DND-41 (cell line): ENCODE measurements around the gene TM4SF5.
A peak's percentile ranks its signal among the peaks of the same experiment; 100 is the strongest.

Source experiments
- ATAC-seq: fragments of 200-7000 bp; cut with Tn5 transposase; 3 replicates; pipeline ENCODE4 v1.9.1; 2021; ENCODE audit warnings: low read depth; ENCODE audit not compliant: insufficient read depth
- DNase-seq: peaks from one replicate; pipeline ENCODE4 v3.0.0-alpha.2; 2020
- H2AFZ ChIP-seq: 2 replicates; pipeline ENCODE4 v1.6.0; 2012; ENCODE audit warnings: low read depth, low read length
- H3K27ac ChIP-seq: 2 replicates; pipeline ENCODE4 v1.5.1; 2012; ENCODE audit warnings: low read length, inconsistent platforms
- H3K27me3 ChIP-seq: fragments of 200-600 bp; sonication (generic); 2 replicates; pipeline ENCODE4 v1.6.0; 2012; ENCODE audit warnings: low read length, mild to moderate bottlenecking, inconsistent platforms; ENCODE audit not compliant: insufficient read depth, poor library complexity
- H3K36me3 ChIP-seq: 2 replicates; pipeline ENCODE4 v1.5.1; 2012; ENCODE audit warnings: low read length, inconsistent platforms; ENCODE audit not compliant: insufficient read depth
- H3K4me1 ChIP-seq: 2 replicates; pipeline ENCODE4 v1.5.1; 2012; ENCODE audit warnings: mild to moderate bottlenecking, low read length; ENCODE audit not compliant: insufficient read depth
- H3K4me2 ChIP-seq: 2 replicates; pipeline ENCODE4 v1.6.0; 2012; ENCODE audit warnings: mild to moderate bottlenecking, moderate library complexity, low read length, inconsistent platforms; ENCODE audit not compliant: insufficient read depth
- H3K4me3 ChIP-seq, 2 experiments: fragments of 200-600 bp in 1 of 2; shearing (Covaris generic) in 1 of 2; 2 replicates each; pipeline ENCODE4 v1.5.1; 2012 to 2016; ENCODE audit warnings: inconsistent platforms in 2 of 2, low read length in 2 of 2, mild to moderate bottlenecking in 2 of 2, low read depth in 1 of 2, moderate library complexity in 1 of 2
- H3K79me2 ChIP-seq: 2 replicates; pipeline ENCODE4 v1.6.0; 2012; ENCODE audit warnings: low read length, inconsistent platforms; ENCODE audit not compliant: insufficient read depth
- H3K9ac ChIP-seq: 2 replicates; pipeline ENCODE4 v1.6.0; 2012; ENCODE audit warnings: low read depth, mild to moderate bottlenecking, inconsistent platforms, low read length, moderate library complexity
- H3K9me3 ChIP-seq: 2 replicates; pipeline ENCODE4 v1.5.1; 2012; ENCODE audit warnings: low read length, moderate library complexity, mild to moderate bottlenecking, inconsistent platforms; ENCODE audit not compliant: insufficient read depth, severe bottlenecking
- H4K20me1 ChIP-seq: 2 replicates; pipeline ENCODE4 v1.6.0; 2012; ENCODE audit warnings: low read length; ENCODE audit not compliant: insufficient read depth
- EZH2 ChIP-seq: IDR thresholded peaks from 3 replicates; pipeline ENCODE4 v1.6.1; 2012; ENCODE audit warnings: borderline replicate concordance, low read depth, mild to moderate bottlenecking, moderate library complexity, low read length, inconsistent platforms; ENCODE audit not compliant: severe bottlenecking
- TF ChIP-seq, protein P1 (sequence below): IDR thresholded peaks from 2 replicates; pipeline ENCODE4 v1.5.1; 2012; ENCODE audit warnings: borderline replicate concordance, low read length, moderate library complexity, mild to moderate bottlenecking; ENCODE audit not compliant: poor library complexity, severe bottlenecking; ENCODE audit errors: extremely low read depth

TM4SF5 gene

DNA sequence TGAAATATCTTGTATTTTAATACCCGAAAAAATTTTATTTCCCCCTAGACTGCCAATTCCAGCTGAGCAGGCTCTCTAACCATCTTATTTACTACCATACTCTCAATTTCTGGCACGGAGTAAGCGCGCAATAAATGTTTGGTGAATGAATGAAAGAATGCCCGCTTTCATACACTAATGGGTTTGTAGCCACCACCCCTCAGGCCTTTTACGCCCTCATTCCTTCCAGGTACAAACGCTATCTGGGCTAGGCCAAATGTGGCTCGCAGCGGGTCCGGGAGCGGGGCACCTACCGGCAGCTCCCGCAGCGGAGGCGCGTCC is 34.7 kb downstream of the TM4SF5 start:
- no peaks in the 10 kb centered on the region for H4K20me1 ChIP-seq
- no peak for TF ChIP-seq EZH2
- TF ChIP-seq, protein P1, sequence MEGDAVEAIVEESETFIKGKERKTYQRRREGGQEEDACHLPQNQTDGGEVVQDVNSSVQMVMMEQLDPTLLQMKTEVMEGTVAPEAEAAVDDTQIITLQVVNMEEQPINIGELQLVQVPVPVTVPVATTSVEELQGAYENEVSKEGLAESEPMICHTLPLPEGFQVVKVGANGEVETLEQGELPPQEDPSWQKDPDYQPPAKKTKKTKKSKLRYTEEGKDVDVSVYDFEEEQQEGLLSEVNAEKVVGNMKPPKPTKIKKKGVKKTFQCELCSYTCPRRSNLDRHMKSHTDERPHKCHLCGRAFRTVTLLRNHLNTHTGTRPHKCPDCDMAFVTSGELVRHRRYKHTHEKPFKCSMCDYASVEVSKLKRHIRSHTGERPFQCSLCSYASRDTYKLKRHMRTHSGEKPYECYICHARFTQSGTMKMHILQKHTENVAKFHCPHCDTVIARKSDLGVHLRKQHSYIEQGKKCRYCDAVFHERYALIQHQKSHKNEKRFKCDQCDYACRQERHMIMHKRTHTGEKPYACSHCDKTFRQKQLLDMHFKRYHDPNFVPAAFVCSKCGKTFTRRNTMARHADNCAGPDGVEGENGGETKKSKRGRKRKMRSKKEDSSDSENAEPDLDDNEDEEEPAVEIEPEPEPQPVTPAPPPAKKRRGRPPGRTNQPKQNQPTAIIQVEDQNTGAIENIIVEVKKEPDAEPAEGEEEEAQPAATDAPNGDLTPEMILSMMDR = no peak
- H3K27ac ChIP-seq = peak overlapping the region; percentile 44; the same call in 1 of the 2 replicates
- no peaks in the 10 kb centered on the region for H3K79me2 ChIP-seq
- peak overlapping the region; percentile 97 for H3K4me2 ChIP-seq
- ATAC-seq (no peak), DNase-seq (no peak)
- H3K9ac ChIP-seq = peak overlapping the region; percentile 79
- H3K4me3 ChIP-seq = peak overlapping the region; percentile 58 to 81
- no peaks in the 10 kb centered on the region for H3K9me3 ChIP-seq
- no peaks in the 10 kb centered on the region; the same call in 1 of the 2 replicates for H3K36me3 ChIP-seq
- peak overlapping the region; percentile 78 for H2AFZ ChIP-seq
- H3K4me1 ChIP-seq = peaks cover 19% of the 10 kb centered on the region
- H3K27me3 ChIP-seq = no peaks in the 10 kb centered on the region

DNA sequence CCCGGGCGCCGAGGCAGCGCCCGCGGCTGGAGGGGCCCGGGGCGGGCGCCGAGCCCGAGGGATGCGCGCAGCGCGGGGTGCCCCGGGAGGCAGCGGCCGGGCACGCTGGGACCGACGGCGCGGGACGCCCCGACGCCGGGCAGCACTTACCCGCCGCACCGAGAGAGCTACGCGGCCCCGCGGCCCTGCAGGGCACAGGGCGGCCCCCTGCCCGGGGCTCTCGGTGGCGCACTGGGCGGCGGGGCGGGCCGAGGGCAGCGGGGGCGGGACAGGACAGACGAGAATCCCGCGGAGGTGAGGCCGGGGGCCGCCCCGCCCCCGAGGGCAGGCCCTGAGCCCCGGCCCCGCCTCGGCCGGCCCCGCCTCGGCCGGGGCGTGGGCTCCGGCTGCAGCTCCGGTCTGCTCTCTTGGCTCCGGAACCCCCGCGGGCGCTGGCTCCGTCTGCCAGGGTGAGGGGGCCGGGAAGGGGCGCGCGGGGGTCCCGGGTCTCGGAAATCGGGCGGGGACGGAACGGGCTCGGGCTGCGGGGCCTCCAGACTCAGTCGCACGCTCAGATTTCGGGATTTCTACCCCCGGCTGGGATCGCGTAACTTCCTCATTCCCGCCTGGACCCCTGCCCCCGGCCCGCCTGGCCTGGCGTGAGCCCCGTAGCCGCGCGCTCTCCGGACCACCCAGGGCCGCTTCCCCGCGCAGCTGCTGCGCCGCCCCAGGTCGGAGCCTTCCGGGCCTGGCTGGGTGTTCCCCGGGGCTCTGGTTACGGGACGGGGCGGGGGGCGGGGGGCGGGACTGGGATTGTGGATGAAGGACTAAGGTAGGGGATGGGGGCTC is 35.3 kb downstream of the TM4SF5 start, which contains the start of gene PLD2:
TSS of gene PLD2 (plus strand) at position 376 of the 828 bp plus-strand sequence. CDS start 621 bp downstream, outside the sequence.
- H3K27me3 ChIP-seq = no peaks in the 10 kb centered on the region
- peaks cover 19% of the 10 kb centered on the region for H3K4me1 ChIP-seq
- DNase-seq (peak; percentile 89), ATAC-seq (peak; percentile 97)
- H3K4me3 ChIP-seq = peak within 1 kb of the TSS; percentile 63 to 81
- H3K36me3 ChIP-seq = no peaks in the 10 kb centered on the region; the same call in 1 of the 2 replicates
- H3K9ac ChIP-seq = peak within 1 kb of the TSS; percentile 79
- H3K27ac ChIP-seq = peak within 1 kb of the TSS; percentile 44; the same call in 1 of the 2 replicates
- no peaks in the 10 kb centered on the region for H3K9me3 ChIP-seq
- peak within 1 kb of the TSS; percentile 79 for H2AFZ ChIP-seq
- H4K20me1 ChIP-seq = no peaks in the 10 kb centered on the region
- peak within 1 kb of the TSS; percentile 97 for H3K4me2 ChIP-seq
- TF ChIP-seq EZH2 = no peak
- TF ChIP-seq, protein P1 = no peak
- H3K79me2 ChIP-seq = no peaks in the 10 kb centered on the region

DNA sequence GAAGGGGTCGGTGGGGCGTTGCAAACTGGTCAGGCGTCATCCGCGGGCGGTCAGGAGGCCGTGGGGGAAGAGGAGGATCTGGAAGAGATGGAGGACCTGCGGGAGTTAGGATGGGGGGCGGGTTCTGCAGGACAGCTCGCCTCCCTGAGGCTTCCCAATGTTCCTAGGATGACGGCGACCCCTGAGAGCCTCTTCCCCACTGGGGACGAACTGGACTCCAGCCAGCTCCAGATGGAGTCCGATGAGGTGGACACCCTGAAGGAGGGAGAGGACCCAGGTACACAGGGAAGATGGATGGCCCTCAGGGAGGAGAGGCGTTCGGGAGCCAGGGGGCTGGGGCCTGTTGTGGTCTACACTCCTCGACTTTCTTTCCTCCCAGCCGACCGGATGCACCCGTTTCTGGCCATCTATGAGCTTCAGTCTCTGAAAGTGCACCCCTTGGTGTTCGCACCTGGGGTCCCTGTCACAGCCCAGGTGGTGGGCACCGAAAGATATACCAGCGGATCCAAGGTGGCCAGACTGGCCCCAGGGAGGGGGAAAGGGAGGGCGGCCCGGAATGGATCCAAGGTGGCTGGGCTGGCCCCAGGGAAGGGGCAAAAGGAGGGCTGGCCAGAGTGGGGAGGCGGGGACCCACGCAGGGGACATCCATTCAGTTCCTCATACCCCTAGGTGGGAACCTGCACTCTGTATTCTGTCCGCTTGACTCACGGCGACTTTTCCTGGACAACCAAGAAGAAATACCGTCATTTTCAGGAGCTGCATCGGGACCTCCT is 36.1 kb downstream of the TM4SF5 start:
- DNase-seq (no peak), ATAC-seq (no peak)
- no peaks in the 10 kb centered on the region for H3K27me3 ChIP-seq
- TF ChIP-seq, protein P1 = no peak
- no peak for TF ChIP-seq EZH2
- no peak overlapping the region for H3K27ac ChIP-seq
- H3K4me2 ChIP-seq = peak overlapping the region; percentile 97
- H3K9ac ChIP-seq = peak overlapping the region; percentile 79; the same call in 1 of the 2 replicates
- H3K9me3 ChIP-seq = no peaks in the 10 kb centered on the region
- no peaks in the 10 kb centered on the region for H4K20me1 ChIP-seq
- no peaks in the 10 kb centered on the region; the same call in 1 of the 2 replicates for H3K36me3 ChIP-seq
- no peaks in the 10 kb centered on the region for H3K79me2 ChIP-seq
- H2AFZ ChIP-seq = 0 out of 2 replicates have a peak overlapping the region, but pooled peaks have one; percentile 6
- peaks cover 19% of the 10 kb centered on the region for H3K4me1 ChIP-seq
- H3K4me3 ChIP-seq = peak overlapping the region in 1 of 2 experiments; percentile 81; a peak in 2 of 4 replicates
